Dendritic cell treated with granulocyte-macrophage colony-stimulating factor and Interleukin-4, amounts not matched to agents 40 ng/mL and 50 ng/mL, for 4 days (primary cell): ENCODE measurements around the gene ZNF385A.

Experiments
- H3K27ac Mint-ChIP-seq: one replicate; pipeline ENCODE4 v1.8.0; 2022; ENCODE audit warnings: mild to moderate bottlenecking, mixed read lengths
- H3K27me3 Mint-ChIP-seq: one replicate; pipeline ENCODE4 v1.8.0; 2022; ENCODE audit warnings: mild to moderate bottlenecking, mixed read lengths
- H3K36me3 Mint-ChIP-seq: one replicate; pipeline ENCODE4 v1.8.0; 2022; ENCODE audit warnings: low read depth, mixed read lengths
- H3K4me1 Mint-ChIP-seq: one replicate; pipeline ENCODE4 v1.8.0; 2022; ENCODE audit warnings: low read depth, mixed read lengths
- H3K4me3 Mint-ChIP-seq: one replicate; pipeline ENCODE4 v1.8.0; 2022; ENCODE audit warnings: mild to moderate bottlenecking, moderate library complexity, mixed read lengths
- H3K9me3 Mint-ChIP-seq: one replicate; pipeline ENCODE4 v1.8.0; 2022; ENCODE audit warnings: mixed read lengths
- intact Hi-C: fragments of 100-400 bp; cut with micrococcal nuclease; formaldehyde crosslinking; loops from one replicate; pipeline ENCODE4 v1.15.0; 2022

The ZNF385A gene, protein sequence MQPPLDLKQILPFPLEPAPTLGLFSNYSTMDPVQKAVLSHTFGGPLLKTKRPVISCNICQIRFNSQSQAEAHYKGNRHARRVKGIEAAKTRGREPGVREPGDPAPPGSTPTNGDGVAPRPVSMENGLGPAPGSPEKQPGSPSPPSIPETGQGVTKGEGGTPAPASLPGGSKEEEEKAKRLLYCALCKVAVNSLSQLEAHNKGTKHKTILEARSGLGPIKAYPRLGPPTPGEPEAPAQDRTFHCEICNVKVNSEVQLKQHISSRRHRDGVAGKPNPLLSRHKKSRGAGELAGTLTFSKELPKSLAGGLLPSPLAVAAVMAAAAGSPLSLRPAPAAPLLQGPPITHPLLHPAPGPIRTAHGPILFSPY

DNA sequence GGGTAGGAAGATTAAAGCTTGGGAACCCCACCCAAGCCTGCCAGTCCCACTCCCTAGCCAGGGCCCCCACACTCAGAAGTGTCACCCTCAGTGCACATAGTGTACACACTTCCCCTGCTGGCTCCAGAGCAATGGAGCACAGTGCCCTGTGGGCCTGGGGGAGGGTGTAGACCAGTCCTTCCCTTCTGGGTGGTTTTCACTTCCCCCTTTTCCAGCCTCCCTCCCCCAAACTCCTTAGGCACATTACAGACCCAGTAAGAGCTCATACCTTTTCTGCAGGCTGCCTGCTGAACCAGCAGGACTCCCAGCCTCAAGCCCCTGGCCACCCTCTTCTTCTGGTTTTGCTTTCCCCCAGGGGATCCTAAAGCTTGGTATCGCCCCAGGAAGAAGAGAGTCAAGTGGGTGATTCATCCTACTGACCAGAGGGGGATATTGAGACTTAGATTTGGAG, at the start of gene ZNF385A:
Gene ZNF385A (minus strand): TSS at position 143 of the 451 bp plus-strand sequence. CDS start 219 bp downstream, outside the sequence.
- Mint-ChIP-seq H3K36me3 (peaks cover 44% of the 10 kb centered on the region), H3K27me3 (no peaks in the 10 kb centered on the region), H3K9me3 (no peaks in the 10 kb centered on the region), H3K27ac (peak within 1 kb of the TSS; percentile 87), H3K4me3 (peak within 1 kb of the TSS; percentile 90), H3K4me1 (peaks cover 92% of the 10 kb centered on the region)
- intact Hi-C loops, result loop anchor here (1.0 kb wide), 1 partner anchor 9 kb away; no protein-coding TSS in a partner anchor

DNA sequence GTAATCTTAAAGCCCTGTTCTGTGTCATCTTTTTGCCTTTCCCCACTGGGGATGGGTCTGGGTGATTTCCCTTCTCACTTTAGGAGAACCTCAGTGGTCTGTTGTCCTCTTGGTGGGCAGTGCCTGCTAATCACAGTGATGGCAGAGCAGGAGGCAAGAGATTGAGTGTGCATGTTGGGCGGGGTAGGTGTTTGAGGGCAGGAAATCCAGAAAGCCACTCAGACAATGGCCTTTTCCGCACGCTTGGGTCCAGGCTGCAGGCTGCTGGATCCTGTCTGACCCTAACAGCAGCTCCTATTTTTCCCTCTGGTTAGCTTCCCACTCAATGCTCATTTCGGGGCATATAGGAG, 48.3 kb upstream of the ZNF385A start:
- H3K27ac Mint-ChIP-seq, result peak overlapping the region; percentile 23
- peaks cover 9% of the 10 kb centered on the region for H3K27me3 Mint-ChIP-seq
- no peaks in the 10 kb centered on the region for H3K36me3 Mint-ChIP-seq
- peaks cover 56% of the 10 kb centered on the region for H3K4me1 Mint-ChIP-seq
- intact Hi-C loops, result no loop called here
- no peaks in the 10 kb centered on the region for H3K9me3 Mint-ChIP-seq
- H3K4me3 Mint-ChIP-seq, result no peak overlapping the region

DNA sequence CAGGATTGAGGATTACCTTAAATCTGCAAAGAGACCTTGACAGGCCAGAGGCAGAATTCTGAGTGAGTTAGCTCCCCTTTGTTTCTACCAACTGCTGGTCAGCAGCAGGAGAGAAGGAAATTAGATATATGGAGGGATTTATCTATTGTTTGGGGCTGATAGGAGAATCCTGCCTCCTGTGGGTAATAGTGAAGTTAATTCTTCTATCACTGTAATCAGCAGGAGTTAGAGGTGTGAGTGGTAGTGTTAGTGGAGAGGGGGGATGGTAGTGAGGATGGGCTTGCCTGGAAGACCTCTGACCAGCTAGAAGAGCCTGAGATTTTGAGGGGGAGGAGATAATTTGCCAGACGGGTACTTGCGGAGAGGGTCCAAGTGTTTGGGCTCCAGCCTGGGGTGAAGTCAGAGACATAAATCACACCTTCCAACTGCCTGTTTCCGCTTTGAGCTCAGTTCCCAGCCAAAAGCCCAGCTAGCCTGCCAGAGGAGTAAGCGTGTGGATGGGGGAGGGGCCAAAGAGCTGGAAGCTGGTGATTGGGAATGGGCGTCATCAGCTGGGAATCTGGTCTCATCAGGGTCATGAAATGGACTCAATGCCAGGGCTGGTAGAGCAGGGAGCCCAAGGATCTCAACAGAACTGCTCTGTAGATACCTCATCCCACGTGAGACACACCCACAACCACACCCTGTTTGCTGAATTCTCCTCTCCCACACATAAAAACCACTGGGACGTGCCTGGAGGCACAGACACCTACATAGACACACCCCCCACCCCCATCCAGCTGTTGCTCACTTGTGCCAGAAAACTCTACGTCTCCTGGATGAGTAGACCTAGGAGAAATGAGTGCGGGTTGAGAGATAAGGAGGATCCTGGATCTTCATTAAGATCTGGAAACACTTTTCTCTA, 47.6 kb upstream of the ZNF385A start:
- H3K27ac Mint-ChIP-seq, result peak overlapping the region; percentile 23
- H3K9me3 Mint-ChIP-seq, result no peaks in the 10 kb centered on the region
- H3K36me3 Mint-ChIP-seq, result no peaks in the 10 kb centered on the region
- H3K4me1 Mint-ChIP-seq, result peaks cover 63% of the 10 kb centered on the region
- H3K4me3 Mint-ChIP-seq, result no peak overlapping the region
- H3K27me3 Mint-ChIP-seq, result peaks cover 9% of the 10 kb centered on the region
- intact Hi-C loops, result no loop called here

DNA sequence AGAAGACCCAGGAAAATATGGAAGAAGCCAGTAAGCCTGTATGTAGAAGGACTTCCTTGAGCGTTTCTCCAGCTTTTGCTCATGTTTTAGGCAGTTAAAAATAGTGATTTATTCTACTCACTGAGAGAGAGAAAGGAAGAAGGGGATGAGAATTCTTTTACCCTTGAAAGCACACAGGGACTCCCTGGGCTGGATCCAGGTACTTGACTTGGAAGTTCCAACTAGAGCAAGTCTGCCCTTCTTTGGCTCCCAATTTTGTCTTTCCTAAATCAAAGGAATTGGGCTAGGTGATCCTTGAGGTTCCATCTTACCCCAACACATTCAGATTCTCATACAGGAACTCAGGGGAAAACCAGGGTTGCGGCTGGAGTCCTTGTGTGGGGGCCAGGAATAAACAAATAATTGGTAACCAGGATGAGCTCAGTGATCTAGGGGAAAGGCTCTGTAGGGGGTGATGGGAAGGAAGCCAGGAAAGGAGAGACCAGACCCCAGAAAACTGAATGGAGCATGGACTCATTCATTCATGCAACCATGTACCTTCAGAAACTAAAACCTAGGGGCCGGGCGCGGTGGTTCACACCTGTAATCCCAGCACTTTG, 46.0 kb upstream of the ZNF385A start:
- intact Hi-C loops, result no loop called here
- Mint-ChIP-seq H3K27ac (no peak overlapping the region), H3K4me1 (peaks cover 74% of the 10 kb centered on the region), H3K36me3 (no peaks in the 10 kb centered on the region), H3K9me3 (no peaks in the 10 kb centered on the region), H3K27me3 (peaks cover 9% of the 10 kb centered on the region), H3K4me3 (no peak overlapping the region)

DNA sequence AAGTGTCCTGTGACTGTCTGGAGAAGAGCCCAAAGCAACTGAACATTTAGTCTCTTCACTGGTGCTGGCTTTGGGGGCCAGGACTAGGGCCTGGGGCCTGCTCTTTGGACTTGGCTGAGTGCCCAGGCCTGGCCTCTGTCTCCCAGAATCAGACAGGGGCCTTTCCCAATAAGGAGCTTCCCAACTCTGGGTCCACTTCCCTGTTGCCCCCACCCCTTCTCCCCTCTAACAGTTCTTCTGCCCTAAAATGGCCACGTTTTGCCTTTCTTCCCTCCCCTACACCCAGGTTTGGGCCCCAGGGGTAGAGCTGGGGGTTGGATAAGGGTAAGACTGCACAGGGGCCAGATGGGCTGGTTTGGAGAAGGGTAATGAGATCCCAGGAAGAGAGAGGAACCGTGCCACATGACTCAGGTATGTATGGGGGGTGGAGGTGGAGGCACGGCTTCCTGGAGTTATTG, 44.5 kb upstream of the ZNF385A start:
- H3K4me3 Mint-ChIP-seq, result no peak overlapping the region
- H3K4me1 Mint-ChIP-seq, result peaks cover 79% of the 10 kb centered on the region
- no peak overlapping the region for H3K27ac Mint-ChIP-seq
- intact Hi-C loops, result no loop called here
- peaks cover 11% of the 10 kb centered on the region for H3K27me3 Mint-ChIP-seq
- no peaks in the 10 kb centered on the region for H3K36me3 Mint-ChIP-seq
- no peaks in the 10 kb centered on the region for H3K9me3 Mint-ChIP-seq

DNA sequence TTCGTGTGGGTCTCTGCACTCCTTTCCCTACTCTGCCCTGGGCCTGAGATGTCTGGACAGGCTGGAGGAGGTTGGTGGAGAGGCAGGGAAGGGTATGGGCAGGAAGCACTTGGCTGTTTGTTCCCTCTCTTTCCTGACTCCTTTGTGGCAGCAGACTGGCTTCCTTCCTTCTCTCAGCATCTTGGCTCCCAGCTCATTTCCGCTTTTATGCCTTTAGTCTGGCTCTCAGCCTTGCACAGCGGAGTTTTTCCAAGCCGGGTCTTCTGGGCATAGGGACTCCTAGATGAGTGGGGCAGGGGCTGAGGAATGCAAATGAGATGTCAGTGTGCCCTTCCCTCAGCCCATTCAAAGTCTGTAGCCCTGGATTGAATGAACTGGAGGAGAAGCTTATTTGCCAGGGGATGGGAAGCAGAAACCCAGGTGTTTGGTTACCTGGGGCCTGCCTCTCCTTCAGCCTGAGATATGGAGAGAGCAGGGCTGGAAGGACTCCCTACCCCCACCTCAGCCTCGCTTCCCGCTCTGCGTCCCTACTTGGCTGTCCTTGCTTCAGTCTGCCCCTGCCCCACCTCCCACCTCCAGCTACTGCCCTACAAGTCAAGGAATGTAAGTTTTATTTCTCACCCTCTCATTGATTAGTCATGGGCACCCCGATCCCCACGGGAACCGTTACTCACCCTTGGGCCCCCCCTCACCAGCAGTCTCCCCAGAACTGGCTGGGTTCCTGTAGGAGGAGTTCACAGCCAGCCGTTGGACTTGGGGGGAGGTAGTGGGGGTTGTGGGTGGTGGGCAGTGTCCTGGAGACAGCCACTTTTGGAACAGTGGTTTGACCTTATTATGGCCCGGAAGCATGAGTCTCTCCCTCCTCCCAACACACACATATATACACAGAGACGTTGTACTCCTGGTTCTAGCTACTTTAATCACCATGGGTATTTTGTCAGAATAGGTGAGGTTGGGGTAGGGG, 43.8 kb upstream of the ZNF385A start:
- intact Hi-C loops, result no loop called here
- Mint-ChIP-seq H3K36me3 (no peaks in the 10 kb centered on the region), H3K4me1 (peaks cover 86% of the 10 kb centered on the region), H3K27ac (no peak overlapping the region), H3K4me3 (no peak overlapping the region), H3K9me3 (no peaks in the 10 kb centered on the region), H3K27me3 (peaks cover 11% of the 10 kb centered on the region)

DNA sequence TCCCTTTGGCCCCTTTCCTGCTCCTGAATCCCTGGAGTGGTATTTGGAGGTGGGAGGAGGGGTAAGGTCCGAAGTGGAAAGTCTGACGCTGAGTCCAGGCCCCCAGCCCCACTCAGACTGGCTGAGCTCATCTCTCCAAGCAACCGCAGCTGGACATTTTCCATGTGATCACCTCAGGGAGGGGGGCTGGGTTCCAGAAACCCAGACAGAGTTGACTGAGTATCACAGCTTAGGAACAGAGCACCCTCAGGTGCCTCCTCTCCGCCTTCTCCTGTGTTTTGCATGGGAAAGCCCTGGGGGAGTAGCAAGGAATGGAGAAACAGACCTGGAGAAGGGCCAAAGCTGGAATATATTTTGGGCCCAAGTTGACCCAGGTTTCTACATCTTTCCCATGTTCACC, 42.6 kb upstream of the ZNF385A start:
- H3K27ac Mint-ChIP-seq, result no peak overlapping the region
- no peaks in the 10 kb centered on the region for H3K9me3 Mint-ChIP-seq
- H3K36me3 Mint-ChIP-seq, result no peaks in the 10 kb centered on the region
- intact Hi-C loops, result no loop called here
- H3K4me3 Mint-ChIP-seq, result no peak overlapping the region
- peaks cover 87% of the 10 kb centered on the region for H3K4me1 Mint-ChIP-seq
- H3K27me3 Mint-ChIP-seq, result peaks cover 10% of the 10 kb centered on the region

DNA sequence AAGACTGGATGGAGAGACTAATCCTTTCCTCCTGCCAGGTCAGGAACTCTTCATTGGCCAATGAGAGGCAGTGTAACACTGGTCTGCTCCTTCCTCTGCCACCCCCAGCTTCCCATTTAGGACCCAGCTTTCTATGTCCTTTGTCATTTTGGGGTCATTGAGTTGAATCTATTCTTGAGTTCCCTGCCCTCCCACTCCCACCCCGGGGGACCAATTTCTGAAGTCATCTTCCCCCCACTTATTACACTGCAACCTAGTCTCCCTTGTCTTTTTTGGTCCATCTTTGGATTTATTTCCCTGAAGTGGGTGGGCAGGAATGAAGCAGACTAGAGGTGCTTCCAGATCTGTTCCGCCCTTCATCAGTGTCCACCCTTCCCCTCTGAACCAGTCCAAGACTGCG, 42.2 kb upstream of the ZNF385A start:
- H3K9me3 Mint-ChIP-seq, result no peaks in the 10 kb centered on the region
- no peak overlapping the region for H3K27ac Mint-ChIP-seq
- no peaks in the 10 kb centered on the region for H3K36me3 Mint-ChIP-seq
- intact Hi-C loops, result no loop called here
- peaks cover 87% of the 10 kb centered on the region for H3K4me1 Mint-ChIP-seq
- H3K4me3 Mint-ChIP-seq, result no peak overlapping the region
- peaks cover 8% of the 10 kb centered on the region for H3K27me3 Mint-ChIP-seq

DNA sequence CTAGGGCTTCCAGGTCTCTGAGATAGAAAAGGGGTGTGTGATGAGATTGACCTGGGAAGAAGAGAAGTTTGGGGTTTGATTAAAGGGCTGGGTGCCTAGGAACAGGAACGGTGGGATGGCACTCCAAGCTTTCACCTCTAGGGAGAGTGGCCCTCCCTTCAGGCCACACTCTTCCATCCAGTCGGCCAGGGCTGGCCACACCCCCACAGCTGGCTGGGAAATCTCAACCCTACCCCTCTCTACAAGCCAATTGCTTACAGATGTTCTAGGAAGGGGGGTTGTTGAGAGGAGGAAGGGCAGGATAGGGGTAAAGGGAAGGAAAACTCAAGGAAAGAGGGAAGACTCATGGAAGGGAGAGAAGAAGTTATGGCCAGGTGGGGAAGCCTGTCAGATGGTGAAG, 41.2 kb upstream of the ZNF385A start:
- H3K27ac Mint-ChIP-seq, result peak overlapping the region; percentile 7
- H3K27me3 Mint-ChIP-seq, result peaks cover 8% of the 10 kb centered on the region
- no peaks in the 10 kb centered on the region for H3K36me3 Mint-ChIP-seq
- peaks cover 87% of the 10 kb centered on the region for H3K4me1 Mint-ChIP-seq
- intact Hi-C loops, result no loop called here
- H3K4me3 Mint-ChIP-seq, result no peak overlapping the region
- H3K9me3 Mint-ChIP-seq, result no peaks in the 10 kb centered on the region

DNA sequence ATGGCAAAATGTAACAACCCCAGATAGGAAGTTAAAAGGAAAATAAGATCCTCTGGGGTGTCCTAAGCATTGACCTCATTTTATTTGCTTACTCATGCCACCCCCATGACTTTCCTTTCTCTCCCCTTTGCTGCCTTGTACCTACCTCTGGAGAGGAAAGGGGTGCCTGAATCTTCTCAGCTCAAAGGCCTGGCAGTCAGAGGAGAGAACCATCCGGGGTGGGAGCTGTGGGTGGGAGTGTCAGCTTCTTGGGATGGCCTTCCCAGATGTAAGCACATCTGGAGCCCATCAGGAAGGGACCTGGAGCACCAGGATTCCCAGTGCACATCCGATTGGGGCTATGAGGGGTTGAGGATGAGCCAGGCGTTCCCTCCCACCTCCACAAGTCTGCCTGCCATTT, 39.7 kb upstream of the ZNF385A start:
- no peak overlapping the region for H3K4me3 Mint-ChIP-seq
- H3K36me3 Mint-ChIP-seq, result no peaks in the 10 kb centered on the region
- H3K4me1 Mint-ChIP-seq, result peaks cover 89% of the 10 kb centered on the region
- H3K27me3 Mint-ChIP-seq, result peaks cover 3% of the 10 kb centered on the region
- no peak overlapping the region for H3K27ac Mint-ChIP-seq
- intact Hi-C loops, result no loop called here
- H3K9me3 Mint-ChIP-seq, result no peaks in the 10 kb centered on the region

DNA sequence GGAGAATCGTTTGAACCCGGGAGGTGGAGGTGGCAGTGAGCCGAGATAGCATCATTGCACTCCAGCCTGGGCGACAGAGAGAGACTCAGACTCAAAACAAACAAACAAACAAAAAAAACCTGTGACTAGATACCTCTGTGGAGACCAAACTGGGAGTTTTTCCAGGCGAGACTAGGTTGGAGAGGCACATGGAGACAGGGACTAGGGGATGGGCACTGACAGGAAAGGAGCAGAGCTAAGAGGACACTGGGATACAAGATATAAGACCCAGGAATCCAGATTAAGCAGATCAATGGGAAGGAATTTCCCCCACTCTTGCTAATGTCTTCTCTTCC, 39.2 kb upstream of the ZNF385A start:
- peaks cover 4% of the 10 kb centered on the region for H3K36me3 Mint-ChIP-seq
- H3K4me1 Mint-ChIP-seq, result peaks cover 84% of the 10 kb centered on the region
- peak overlapping the region; percentile 54 for H3K27ac Mint-ChIP-seq
- H3K27me3 Mint-ChIP-seq, result peaks cover 3% of the 10 kb centered on the region
- H3K4me3 Mint-ChIP-seq, result no peak overlapping the region
- H3K9me3 Mint-ChIP-seq, result no peaks in the 10 kb centered on the region
- intact Hi-C loops, result no loop called here

DNA sequence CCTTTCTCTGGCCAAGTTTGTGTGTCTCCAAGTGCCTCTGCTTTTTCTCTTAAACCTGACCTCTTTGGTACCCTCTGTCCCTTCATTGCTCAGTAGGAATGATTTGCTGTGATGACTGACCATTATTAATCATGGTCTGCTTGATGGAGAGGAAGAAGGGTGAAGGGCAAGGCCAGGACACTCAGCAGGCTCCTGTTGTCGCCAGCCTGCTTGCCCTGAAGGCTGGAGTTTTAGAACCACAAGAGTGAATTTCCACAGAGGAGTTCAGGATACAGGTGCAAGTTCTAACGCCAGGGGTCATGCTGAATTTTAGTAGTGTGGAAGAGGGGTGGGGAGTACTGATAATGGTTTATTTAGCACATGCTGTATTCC, 37.3 kb upstream of the ZNF385A start:
- Mint-ChIP-seq H3K27ac (peak overlapping the region; percentile 61), H3K9me3 (no peaks in the 10 kb centered on the region), H3K27me3 (peaks cover 3% of the 10 kb centered on the region), H3K36me3 (peaks cover 20% of the 10 kb centered on the region), H3K4me1 (peaks cover 77% of the 10 kb centered on the region), H3K4me3 (no peak overlapping the region)
- intact Hi-C loops, result no loop called here

DNA sequence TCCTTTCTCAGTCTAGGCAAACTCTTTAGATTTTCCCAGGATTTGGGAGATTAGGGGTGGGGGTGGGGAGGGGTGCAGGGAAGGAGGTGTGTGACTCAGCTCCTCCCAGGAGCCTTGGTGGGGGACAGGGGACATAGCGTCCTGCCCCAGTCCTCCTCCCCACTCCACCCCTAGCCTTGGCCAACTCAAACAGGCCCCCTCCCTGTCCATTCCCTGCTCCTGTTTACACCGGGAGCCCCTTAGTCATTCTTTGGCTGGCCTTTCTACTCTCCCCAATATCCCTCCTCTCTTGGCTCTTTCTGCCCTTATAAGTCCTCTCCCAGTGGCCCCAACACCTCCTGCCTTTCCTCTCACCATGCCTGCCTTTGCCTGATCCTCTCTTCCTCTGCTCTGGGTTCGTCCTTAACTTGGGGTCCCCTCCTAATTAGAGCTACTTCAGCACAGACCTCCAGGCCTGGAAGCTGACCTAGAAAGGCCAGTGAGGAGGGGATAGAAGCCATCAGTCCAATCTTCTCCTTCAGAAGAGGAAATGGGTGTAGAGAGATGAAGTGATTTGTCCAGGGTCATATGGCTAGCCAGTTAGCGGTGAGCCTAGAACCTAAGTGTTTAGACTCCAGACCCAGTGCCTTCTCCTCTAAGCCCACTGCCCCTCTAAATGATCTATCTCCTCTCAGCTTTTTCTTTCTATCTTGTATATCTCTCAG, 36.8 kb upstream of the ZNF385A start:
- H3K4me3 Mint-ChIP-seq, result no peak overlapping the region
- no peaks in the 10 kb centered on the region for H3K9me3 Mint-ChIP-seq
- H3K27ac Mint-ChIP-seq, result peak overlapping the region; percentile 61
- H3K36me3 Mint-ChIP-seq, result peaks cover 24% of the 10 kb centered on the region
- intact Hi-C loops, result no loop called here
- peaks cover 3% of the 10 kb centered on the region for H3K27me3 Mint-ChIP-seq
- peaks cover 77% of the 10 kb centered on the region for H3K4me1 Mint-ChIP-seq
